Uterus (tissue), 4 donors: Measurements from ENCODE around the gene ARMC5. TPM values are rescaled to one million over a fixed set of nuclear protein-coding genes. Genes with fewer than 3 reads are reported as not detected.

Source experiments
- DNase-seq, 2 donors: peaks; one replicate each; pipeline ENCODE4 v3.0.0-alpha.2; 2019 to 2020
- H3K27ac ChIP-seq, 2 donors: fragments of 200-600 bp; sonication (generic); 1 replicate in 1 of 2; 2 replicates in 1 of 2; pipeline ENCODE4 v1.5.1; 2016 to 2018
- H3K27me3 ChIP-seq, 2 donors: fragments of 200-600 bp; sonication (generic); one replicate each; pipeline ENCODE4 v1.5.1; 2018 to 2019; ENCODE audit warnings: control low read depth in 1 of 2
- H3K36me3 ChIP-seq, 2 donors: fragments of 200-600 bp; sonication (generic); one replicate each; pipeline ENCODE4 v1.5.1; 2019; ENCODE audit warnings: control low read depth in 1 of 2
- H3K4me1 ChIP-seq, 2 donors: fragments of 200-600 bp; sonication (generic); one replicate each; pipeline ENCODE4 v1.5.1; 2018 to 2019; ENCODE audit warnings: control low read depth in 1 of 2
- H3K4me3 ChIP-seq, 2 donors: fragments of 200-600 bp; sonication (generic); 1 replicate in 1 of 2; 2 replicates in 1 of 2; pipeline ENCODE4 v1.5.1; 2018 to 2019; ENCODE audit warnings: mild to moderate bottlenecking in 1 of 2
- H3K9me3 ChIP-seq, 2 donors: fragments of 200-600 bp; sonication (generic); one replicate each; pipeline ENCODE4 v1.5.1; 2019; ENCODE audit warnings: control low read depth in 1 of 2
- CTCF ChIP-seq, 4 experiments: fragments of 200-600 bp in 2 of 4; fragments of 450-650 bp in 2 of 4; sonication (generic) in 2 of 4; IDR thresholded peaks; one replicate each; pipeline ENCODE4 v1.5.1; 2016 to 2019; ENCODE audit warnings: antibody characterized with exemption in 4 of 4, mild to moderate bottlenecking in 2 of 4, moderate library complexity in 1 of 4
- POLR2A ChIP-seq, 2 donors: fragments of 450-650 bp; IDR thresholded peaks; one replicate each; pipeline ENCODE4 v1.6.1; 2016; ENCODE audit warnings: antibody characterized with exemption in 2 of 2, mild to moderate bottlenecking in 1 of 2, moderate library complexity in 1 of 2
- intact Hi-C: fragments of 100-400 bp; cut with DNase I; formaldehyde crosslinking; loops from one replicate; pipeline ENCODE4 v1.15.1; 2023; ENCODE audit warnings: low total_unique reads
- total RNA-seq, 4 donors: library from RNA; depleted of rRNA in 3 of 4; stranded (reverse); fragments of >200 nt in 3 of 4; gene quantifications; one replicate each; pipeline versions ENCODE4 v1.1.0 to v1.2.4, GENCODE V29; 2014 to 2023
- donor health status: DM: yes; HTN: yes; CAD: no.

ARMC5 gene
- total RNA-seq, 4 donors from 2014 or later = 2.1 to 12.7 (median 8.0) TPM

- Histone ChIP-seq H3K36me3 (no peaks in the 10 kb centered on the region), H3K27ac (no peak overlapping the region), H3K27me3 (no peaks in the 10 kb centered on the region), H3K9me3 (no peaks in the 10 kb centered on the region), H3K4me1 (peaks cover 7 to 18% of the 10 kb centered on the region in 2 donors), H3K4me3 (no peak overlapping the region)
- no peak for DNase-seq
- TF ChIP-seq CTCF (IDR thresholded peaks at IDR 0.05) (no peak), POLR2A (IDR thresholded peaks at IDR 0.05) (no peak)
- intact Hi-C loops = no loop called here
These were observed 15.8 kb downstream of the ARMC5 start for GRCh38 chr16:31474773-31475738.

DNA sequence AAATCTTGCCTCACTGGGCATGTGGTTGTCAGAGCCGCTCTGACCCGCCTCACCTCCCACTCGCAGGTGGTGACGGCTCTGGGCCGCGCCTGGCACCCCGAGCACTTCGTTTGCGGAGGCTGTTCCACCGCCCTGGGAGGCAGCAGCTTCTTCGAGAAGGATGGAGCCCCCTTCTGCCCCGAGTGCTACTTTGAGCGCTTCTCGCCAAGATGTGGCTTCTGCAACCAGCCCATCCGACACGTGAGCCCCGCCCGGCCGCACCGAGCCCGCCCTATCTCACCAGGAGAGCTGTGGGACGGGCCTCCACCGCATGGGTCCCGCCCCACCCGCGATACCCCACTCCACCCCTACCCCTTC is 16.6 kb downstream of the ARMC5 start:
- no peak for TF ChIP-seq POLR2A (IDR thresholded peaks at IDR 0.05)
- no peak for TF ChIP-seq CTCF (IDR thresholded peaks at IDR 0.05)
- H3K4me1 ChIP-seq = peaks cover 3 to 16% of the 10 kb centered on the region in 2 donors
- DNase-seq = no peak
- no peak overlapping the region for H3K27ac ChIP-seq
- no peak overlapping the region for H3K4me3 ChIP-seq
- H3K36me3 ChIP-seq = no peaks in the 10 kb centered on the region
- intact Hi-C loops = no loop called here
- no peaks in the 10 kb centered on the region for H3K9me3 ChIP-seq
- no peaks in the 10 kb centered on the region for H3K27me3 ChIP-seq

GRCh38 chr16:31476303-31477219 is 17.3 kb downstream of the ARMC5 start:
- H3K36me3 ChIP-seq = no peaks in the 10 kb centered on the region
- intact Hi-C loops = no loop called here
- peaks cover 0 to 11% of the 10 kb centered on the region in 2 donors for H3K4me1 ChIP-seq
- H3K4me3 ChIP-seq = no peak overlapping the region
- H3K27me3 ChIP-seq = no peaks in the 10 kb centered on the region
- peak in 1 of 2 donors; percentile 54 for DNase-seq
- TF ChIP-seq CTCF (IDR thresholded peaks at IDR 0.05) (no peak), POLR2A (IDR thresholded peaks at IDR 0.05) (peak in 1 of 2 donors; percentile 23)
- H3K27ac ChIP-seq = no peak overlapping the region
- H3K9me3 ChIP-seq = no peaks in the 10 kb centered on the region

- Histone ChIP-seq H3K4me1 (peaks cover 0 to 11% of the 10 kb centered on the region in 2 donors), H3K9me3 (no peaks in the 10 kb centered on the region), H3K27ac (no peak overlapping the region), H3K4me3 (no peak overlapping the region), H3K27me3 (no peaks in the 10 kb centered on the region), H3K36me3 (no peaks in the 10 kb centered on the region)
- intact Hi-C loops = no loop called here
- no peak for TF ChIP-seq POLR2A (IDR thresholded peaks at IDR 0.05)
- no peak for TF ChIP-seq CTCF (IDR thresholded peaks at IDR 0.05)
- no peak for DNase-seq
These were observed 18.2 kb downstream of the ARMC5 start for GRCh38 chr16:31477220-31478216.
